NCI-H1417 (cell line): ENCODE measurements around the gene NUTM2G.
"Not testable (repeated sequence)": the region's sequence is repeated elsewhere in the genome, so short reads cannot be mapped to it uniquely, and the experiment has no call there.

Experiments used
- DNase-seq, 3 experiments: peaks; one replicate each; lab custom pipeline; 2025; lab: John Stamatoyannopoulos, UW

Gene NUTM2G

GRCh38 chr9:96949346-96949745, 20.7 kb downstream of the NUTM2G start:
- DNase-seq: not testable (repeated sequence)

GRCh38 chr9:96950539-96950938, 21.9 kb downstream of the NUTM2G start:
- DNase-seq: not testable (repeated sequence)

- DNase-seq: peak in 1 of 3 experiments; percentile 4
Observed at GRCh38 chr9:96967591-96967990, 38.9 kb downstream of the NUTM2G start.

GRCh38 chr9:96972552-96972951, 43.9 kb downstream of the NUTM2G start:
- DNase-seq: not testable (repeated sequence)

- DNase-seq: not testable (repeated sequence)
Observed at GRCh38 chr9:96974037-96974436, 45.4 kb downstream of the NUTM2G start.

GRCh38 chr9:96983496-96984122, 55.0 kb downstream of the NUTM2G start:
- not testable (repeated sequence) for DNase-seq

- DNase-seq: not testable (repeated sequence)
Observed at GRCh38 chr9:96984139-96984538, 55.5 kb downstream of the NUTM2G start.

- DNase-seq: not testable (repeated sequence)
Observed at GRCh38 chr9:96984887-96985286, 56.2 kb downstream of the NUTM2G start.
